ENCODE results near the gene PKNOX1. TPM values are rescaled to one million over a fixed set of nuclear protein-coding genes. Genes with fewer than 3 reads are reported as not detected.
"Not testable (repeated sequence)": the region's sequence is repeated elsewhere in the genome, so short reads cannot be mapped to it uniquely, and the experiment has no call there.

The PKNOX1 gene
- total and polyA plus RNA-seq, 2 of the 13 experiments (the other 11 are each of a cell fraction or from before 2014, with no cell fraction given), result 7.9 to 16.2 TPM

- ChIA-PET CTCF (ENCODE audit: low intra/inter-chr PET ratio, low total read pairs) (no interaction called here), POLR2A (no interaction called here)
- TF ChIP-seq HMG20A (CRISPR knock-in tag; IDR thresholded peaks at IDR 0.05; ENCODE audit: borderline replicate concordance), result no peak
- no peak for TF ChIP-seq ZFP37 (CRISPR knock-in tag; IDR thresholded peaks at IDR 0.05; ENCODE audit: borderline replicate concordance)
- TF ChIP-seq ZFP91 (CRISPR knock-in tag; IDR thresholded peaks at IDR 0.05; ENCODE audit: borderline replicate concordance), result no peak
- TF ChIP-seq ERF (CRISPR knock-in tag; IDR thresholded peaks at IDR 0.05), result no peak
- TF ChIP-seq ZBTB10 (CRISPR knock-in tag; IDR thresholded peaks at IDR 0.05; ENCODE audit: borderline replicate concordance), result no peak
- in situ Hi-C loops (cut with HindIII; ENCODE audit: extremely low pct_ligation_motif_present, low pct_unique_long_range_greater_than_20kb) (no loop called here), intact Hi-C loops (cut with micrococcal nuclease; ENCODE audit: unreplicated experiment) (no loop called here)
- Histone ChIP-seq H3K79me2 (ENCODE audit: insufficient read depth, low read length) (no peaks in the 10 kb centered on the region), H3K27ac (ENCODE audit: extremely low read length, insufficient read depth, low read length) (no peak overlapping the region), H3K27me3 (ENCODE audit: control insufficient read depth in 1 of 2, insufficient read depth in 2 of 2, low read length in 2 of 2) (no peaks in the 10 kb centered on the region; a peak in 1 of 5 replicates), H3K9ac (ENCODE audit: insufficient read depth, low read depth, low read length) (no peak overlapping the region), H3K4me3 (replicated peaks in 1 of 3; ENCODE audit: insufficient read depth in 1 of 3, low read depth in 2 of 3, low read length in 3 of 3) (no peak overlapping the region), H2AFZ (ENCODE audit: low read length) (no peak overlapping the region), H3K4me2 (ENCODE audit: low read depth, low read length) (no peak overlapping the region), H3K36me3 (replicated peaks in 1 of 2; ENCODE audit: control insufficient read depth in 1 of 2, insufficient read depth in 2 of 2, low read length in 2 of 2) (no peaks in the 10 kb centered on the region), H3K9me3 (ENCODE audit: low read length) (no peaks in the 10 kb centered on the region), H4K20me1 (ENCODE audit: insufficient read depth, low read length) (no peaks in the 10 kb centered on the region), H3K4me1 (ENCODE audit: insufficient read depth, low read length) (peaks cover 7% of the 10 kb centered on the region; the same call in 1 of the 2 replicates)
- 48% methylated on average over 3 of the region's 3 CpGs for WGBS (ENCODE audit: low lambda C conversion rate)
- ATAC-seq, result no peak
- FAIRE-seq, result no peak
- BruUV-seq (replicated peaks), result no TSS peak
- DNase-seq (ENCODE audit: low spot score), result no peak
Observed at GRCh38 chr21:42965211-42965560, 9.2 kb upstream of the PKNOX1 start.

GRCh38 chr21:42967616-42968015 lies 6.7 kb upstream of the PKNOX1 start:
- peaks cover 25% of the 10 kb centered on the region for H3K4me1 ChIP-seq (ENCODE audit: insufficient read depth, low read length)
- POLR2A ChIA-PET; H3K9me3 ChIP-seq (ENCODE audit: low read length); in situ Hi-C loops (cut with HindIII; ENCODE audit: extremely low pct_ligation_motif_present, low pct_unique_long_range_greater_than_20kb); H3K9ac ChIP-seq (ENCODE audit: insufficient read depth, low read depth, low read length); FAIRE-seq; CTCF ChIA-PET (ENCODE audit: low intra/inter-chr PET ratio, low total read pairs); BruUV-seq (replicated peaks); H3K27ac ChIP-seq (ENCODE audit: extremely low read length, insufficient read depth, low read length); H3K4me3 ChIP-seq (replicated peaks in 1 of 3; ENCODE audit: insufficient read depth in 1 of 3, low read depth in 2 of 3, low read length in 3 of 3); intact Hi-C loops (cut with micrococcal nuclease; ENCODE audit: unreplicated experiment); H4K20me1 ChIP-seq (ENCODE audit: insufficient read depth, low read length); ATAC-seq; H2AFZ ChIP-seq (ENCODE audit: low read length); H3K36me3 ChIP-seq (replicated peaks in 1 of 2; ENCODE audit: control insufficient read depth in 1 of 2, insufficient read depth in 2 of 2, low read length in 2 of 2); DNase-seq (ENCODE audit: low spot score); H3K4me2 ChIP-seq (ENCODE audit: low read depth, low read length); H3K27me3 ChIP-seq (ENCODE audit: control insufficient read depth in 1 of 2, insufficient read depth in 2 of 2, low read length in 2 of 2); H3K79me2 ChIP-seq (ENCODE audit: insufficient read depth, low read length): not testable (repeated sequence)
- WGBS (ENCODE audit: low lambda C conversion rate), result 83% methylated on average over 9 of the region's 9 CpGs
